HCT116 (cell line): ENCODE data around the gene DUSP14. TPM values are rescaled to one million over a fixed set of nuclear protein-coding genes. Genes with fewer than 3 reads are reported as not detected.

ENCODE experiments used
- ATAC-seq: fragments of 200-7000 bp; cut with Tn5 transposase; 2 replicates; pipeline ENCODE4 v1.9.1; 2020; ENCODE audit warnings: mild to moderate bottlenecking, moderate library complexity
- BruUV-seq: library from RNA; stranded (reverse); fragments of 400-500 nt; replicated peaks from 2 replicates; lab custom pipeline; 2021; lab: Mats Ljungman, UMichigan
- CTCF ChIA-PET: fragments of 300-600 bp; sonication (Branson Sonifier 250); formaldehyde crosslinking; loops from one replicate; lab custom pipeline; 2021; ENCODE audit warnings: antibody characterized with exemption; lab: Charles Lee
- POLR2A ChIA-PET: fragments of 300-600, 350-600 bp; sonication (Branson Sonifier 250); formaldehyde crosslinking; loops from one replicate; lab custom pipeline; 2021; ENCODE audit warnings: antibody characterized with exemption; lab: Charles Lee
- RAD21 ChIA-PET, 2 experiments: fragments of 300-600 bp; sonication (Branson Sonifier 250); formaldehyde crosslinking; loops; one replicate each; lab custom pipeline; 2023; ENCODE audit warnings: low total read pairs in 2 of 2; ENCODE audit not compliant: uncharacterized antibody in 2 of 2, unreplicated experiment in 2 of 2, low non-redundant PET in 1 of 2; lab: Charles Lee
- DNase-seq: peaks from one replicate; pipeline ENCODE4 v3.0.0-alpha.2; 2010; ENCODE audit warnings: low read depth, low spot score
- H2AFZ ChIP-seq: fragments of 200-600 bp; shearing (Covaris generic), sonication (generic); 2 replicates; pipeline ENCODE4 v1.6.1; 2017; ENCODE audit warnings: low read depth, mixed run types, mixed read lengths, antibody characterized with exemption, low read length; ENCODE audit not compliant: poor library complexity, severe bottlenecking
- H3K27ac ChIP-seq: 2 replicates; pipeline ENCODE4 v1.5.1; 2012; ENCODE audit warnings: low read depth, low read length
- H3K27me3 ChIP-seq: fragments of 200-600 bp; sonication (generic); 2 replicates; pipeline ENCODE4 v1.6.1; 2016; ENCODE audit warnings: mixed run types, low read length, mixed read lengths; ENCODE audit not compliant: insufficient read depth
- H3K36me3 ChIP-seq, 2 experiments: fragments of 200-500 bp in 1 of 2; fragments of 200-600 bp in 1 of 2; sonication (Bioruptor generic) in 1 of 2; sonication (generic) in 1 of 2; 2 replicates each; pipeline versions ENCODE4 v1.5.1 to v1.6.1; 2014 to 2016; ENCODE audit warnings: low read length in 2 of 2, inconsistent platforms in 1 of 2, mixed read lengths in 1 of 2, mixed run types in 1 of 2; ENCODE audit not compliant: insufficient read depth in 2 of 2, control insufficient read depth in 1 of 2
- H3K4me1 ChIP-seq, 2 experiments: fragments of 200-600 bp in 1 of 2; sonication (generic) in 1 of 2; 2 replicates each; pipeline versions ENCODE4 v1.5.1 to v1.6.1; 2012 to 2017; ENCODE audit warnings: low read length in 2 of 2, inconsistent platforms in 1 of 2, mild to moderate bottlenecking in 1 of 2, mixed read lengths in 1 of 2, mixed run types in 1 of 2, moderate library complexity in 1 of 2; ENCODE audit not compliant: insufficient read depth in 2 of 2, control insufficient read depth in 1 of 2
- H3K4me2 ChIP-seq: fragments of 200-600 bp; sonication (generic); 2 replicates; pipeline ENCODE4 v1.6.1; 2017; ENCODE audit warnings: mixed run types, low read length, mixed read lengths
- H3K4me3 ChIP-seq, 2 experiments: fragments of 200-600 bp in 1 of 2; sonication (generic) in 1 of 2; replicated peaks in 1 of 2; 2 replicates each; pipeline ENCODE4 v1.5.1; 2011 to 2016; ENCODE audit warnings: low read length in 2 of 2, control low read depth in 1 of 2, low read depth in 1 of 2, mild to moderate bottlenecking in 1 of 2, mixed read lengths in 1 of 2, mixed run types in 1 of 2
- H3K79me2 ChIP-seq: fragments of 200-600 bp; sonication (generic); 2 replicates; pipeline ENCODE4 v1.6.1; 2017; ENCODE audit warnings: mild to moderate bottlenecking, mixed run types, low read length, moderate library complexity, mixed read lengths; ENCODE audit not compliant: insufficient read depth
- H3K9ac ChIP-seq: fragments of 200-600 bp; sonication (generic); 2 replicates; pipeline ENCODE4 v1.6.1; 2016; ENCODE audit warnings: low read length, mixed read lengths
- H3K9me2 ChIP-seq: fragments of 200-600 bp; sonication (generic), shearing (Covaris generic); 2 replicates; pipeline ENCODE4 v1.6.1; 2017; ENCODE audit warnings: mixed run types, mild to moderate bottlenecking, moderate library complexity; ENCODE audit not compliant: insufficient read depth
- H3K9me3 ChIP-seq, 2 experiments: fragments of 200-500 bp in 1 of 2; fragments of 200-600 bp in 1 of 2; sonication (Bioruptor generic) in 1 of 2; sonication (generic) in 1 of 2; 2 replicates each; pipeline ENCODE4 v1.6.1; 2014 to 2017; ENCODE audit warnings: low read length in 2 of 2, mixed read lengths in 2 of 2, inconsistent platforms in 1 of 2, low read depth in 1 of 2, mild to moderate bottlenecking in 1 of 2, mixed run types in 1 of 2, moderate library complexity in 1 of 2; ENCODE audit not compliant: control insufficient read depth in 1 of 2, insufficient read depth in 1 of 2
- H4K20me1 ChIP-seq: fragments of 200-600 bp; sonication (generic), shearing (Covaris generic); 2 replicates; pipeline ENCODE4 v1.6.1; 2017; ENCODE audit warnings: mixed run types, mild to moderate bottlenecking, moderate library complexity; ENCODE audit not compliant: insufficient read depth
- CEBPB ChIP-seq: IDR thresholded peaks from 2 replicates; pipeline ENCODE4 v1.6.1; 2012; ENCODE audit warnings: low read depth
- EGR1 ChIP-seq: IDR thresholded peaks from 2 replicates; pipeline ENCODE4 v1.6.1; 2012; ENCODE audit warnings: low read depth
- ELF1 ChIP-seq: IDR thresholded peaks from 2 replicates; pipeline ENCODE4 v1.6.1; 2012; ENCODE audit warnings: low read depth, borderline replicate concordance
- EZH2 ChIP-seq: fragments of 200-600 bp; sonication (generic); IDR thresholded peaks from 2 replicates; pipeline ENCODE4 v1.6.1; 2017; ENCODE audit warnings: antibody characterized with exemption, mixed run types
- FOSL1 ChIP-seq: IDR thresholded peaks from 2 replicates; pipeline ENCODE4 v1.6.1; 2012; ENCODE audit warnings: low read depth
- POLR2A ChIP-seq: IDR thresholded peaks from 2 replicates; pipeline ENCODE4 v1.7.0; 2011; ENCODE audit warnings: borderline replicate concordance; ENCODE audit not compliant: insufficient read depth, insufficient read length; ENCODE audit errors: extremely low read depth
- POLR2AphosphoS5 ChIP-seq: IDR thresholded peaks from 2 replicates; pipeline ENCODE4 v1.6.1; 2011; ENCODE audit warnings: mild to moderate bottlenecking, low read depth, low read length, moderate library complexity
- SIN3A ChIP-seq: IDR thresholded peaks from 2 replicates; pipeline ENCODE4 v1.6.1; 2012; ENCODE audit warnings: low read depth
- SRF ChIP-seq: IDR thresholded peaks from 2 replicates; pipeline ENCODE4 v1.6.1; 2012; ENCODE audit warnings: low read depth
- TCF7L2 ChIP-seq: IDR thresholded peaks from 2 replicates; pipeline ENCODE4 v1.7.0; 2011; ENCODE audit warnings: borderline replicate concordance, inconsistent platforms; ENCODE audit not compliant: insufficient read depth, insufficient read length; ENCODE audit errors: extremely low read depth
- YY1 ChIP-seq: IDR thresholded peaks from 2 replicates; pipeline ENCODE4 v1.6.1; 2011; ENCODE audit warnings: low read length, low read depth, moderate library complexity, mild to moderate bottlenecking; ENCODE audit not compliant: insufficient replicate concordance; ENCODE audit errors: extremely low read depth
- ZFX ChIP-seq: fragments of 450-650 bp; IDR thresholded peaks from 2 replicates; pipeline ENCODE4 v1.6.1; 2017
- intact Hi-C: fragments of 100-400 bp; cut with micrococcal nuclease; formaldehyde crosslinking; loops from 2 replicates; pipeline ENCODE4 v1.10.0; 2022
- total RNA-seq: library from RNA; stranded (reverse); gene quantifications from one replicate; pipeline ENCODE4 v1.2.1, GENCODE V29; 2021; ENCODE audit not compliant: unreplicated experiment
- TF ChIP-seq, protein P1 (sequence below): IDR thresholded peaks from 2 replicates; pipeline ENCODE4 v1.6.1; 2012
- TF ChIP-seq, protein P2 (sequence below): IDR thresholded peaks from 2 replicates; pipeline ENCODE4 v1.6.1; 2012
- TF ChIP-seq, protein P3 (sequence below): IDR thresholded peaks from 2 replicates; pipeline ENCODE4 v1.6.1; 2012; ENCODE audit warnings: low read depth

Gene DUSP14
- total RNA-seq, 1 experiment from 2014 or later: 27.6 TPM

DNA sequence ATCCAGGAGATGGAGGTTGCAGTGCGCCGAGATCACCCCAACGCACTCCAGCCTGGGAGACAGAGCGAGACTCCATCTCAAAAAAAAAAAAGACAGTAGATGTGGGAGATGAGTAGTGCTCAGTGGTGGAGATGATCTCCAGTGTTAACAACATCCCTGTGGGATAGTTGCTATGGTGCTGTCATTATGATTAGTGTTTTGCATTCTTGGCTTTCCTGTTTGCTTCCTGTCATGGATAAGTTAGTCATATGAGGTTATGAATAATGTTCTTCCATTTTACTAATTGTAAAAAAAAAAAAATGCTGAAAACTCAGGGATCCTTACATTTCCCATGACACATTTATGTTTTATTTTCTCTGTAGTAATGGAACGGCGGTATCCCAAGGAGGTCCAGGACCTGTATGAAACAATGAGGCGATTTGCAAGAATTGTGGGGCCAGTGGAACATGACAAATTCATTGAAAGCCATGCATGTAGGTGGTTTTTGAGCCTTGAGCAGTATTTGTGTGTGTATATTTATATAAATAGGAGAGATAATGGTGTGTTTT lies 24.5 kb upstream of the DUSP14 start:
- ATAC-seq (no peak), DNase-seq (no peak)
- intact Hi-C loops: no loop called here
- no peaks in the 10 kb centered on the region for H3K9me2 ChIP-seq
- CTCF ChIA-PET: no interaction called here
- H4K20me1 ChIP-seq: no peaks in the 10 kb centered on the region
- H3K4me1 ChIP-seq: peaks cover 2 to 8% of the 10 kb centered on the region in 2 experiments; a peak in 2 of 4 replicates
- no peaks in the 10 kb centered on the region for H3K27me3 ChIP-seq
- no peak overlapping the region for H3K27ac ChIP-seq
- H3K4me3 ChIP-seq: no peak overlapping the region
- no peak overlapping the region for H2AFZ ChIP-seq
- POLR2A ChIA-PET: no interaction called here
- TF ChIP-seq, protein P1, sequence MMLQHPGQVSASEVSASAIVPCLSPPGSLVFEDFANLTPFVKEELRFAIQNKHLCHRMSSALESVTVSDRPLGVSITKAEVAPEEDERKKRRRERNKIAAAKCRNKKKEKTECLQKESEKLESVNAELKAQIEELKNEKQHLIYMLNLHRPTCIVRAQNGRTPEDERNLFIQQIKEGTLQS: no peak
- no peak for TF ChIP-seq POLR2A
- no peak for TF ChIP-seq EZH2
- TF ChIP-seq EGR1: no peak
- TF ChIP-seq TCF7L2: no peak
- no peak for TF ChIP-seq YY1
- TF ChIP-seq ELF1: no peak
- no peak for TF ChIP-seq POLR2AphosphoS5
- TF ChIP-seq, protein P2, sequence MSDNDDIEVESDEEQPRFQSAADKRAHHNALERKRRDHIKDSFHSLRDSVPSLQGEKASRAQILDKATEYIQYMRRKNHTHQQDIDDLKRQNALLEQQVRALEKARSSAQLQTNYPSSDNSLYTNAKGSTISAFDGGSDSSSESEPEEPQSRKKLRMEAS: no peak
- TF ChIP-seq SIN3A: no peak
- no peak for TF ChIP-seq SRF
- no peak for TF ChIP-seq ZFX
- TF ChIP-seq, protein P3, sequence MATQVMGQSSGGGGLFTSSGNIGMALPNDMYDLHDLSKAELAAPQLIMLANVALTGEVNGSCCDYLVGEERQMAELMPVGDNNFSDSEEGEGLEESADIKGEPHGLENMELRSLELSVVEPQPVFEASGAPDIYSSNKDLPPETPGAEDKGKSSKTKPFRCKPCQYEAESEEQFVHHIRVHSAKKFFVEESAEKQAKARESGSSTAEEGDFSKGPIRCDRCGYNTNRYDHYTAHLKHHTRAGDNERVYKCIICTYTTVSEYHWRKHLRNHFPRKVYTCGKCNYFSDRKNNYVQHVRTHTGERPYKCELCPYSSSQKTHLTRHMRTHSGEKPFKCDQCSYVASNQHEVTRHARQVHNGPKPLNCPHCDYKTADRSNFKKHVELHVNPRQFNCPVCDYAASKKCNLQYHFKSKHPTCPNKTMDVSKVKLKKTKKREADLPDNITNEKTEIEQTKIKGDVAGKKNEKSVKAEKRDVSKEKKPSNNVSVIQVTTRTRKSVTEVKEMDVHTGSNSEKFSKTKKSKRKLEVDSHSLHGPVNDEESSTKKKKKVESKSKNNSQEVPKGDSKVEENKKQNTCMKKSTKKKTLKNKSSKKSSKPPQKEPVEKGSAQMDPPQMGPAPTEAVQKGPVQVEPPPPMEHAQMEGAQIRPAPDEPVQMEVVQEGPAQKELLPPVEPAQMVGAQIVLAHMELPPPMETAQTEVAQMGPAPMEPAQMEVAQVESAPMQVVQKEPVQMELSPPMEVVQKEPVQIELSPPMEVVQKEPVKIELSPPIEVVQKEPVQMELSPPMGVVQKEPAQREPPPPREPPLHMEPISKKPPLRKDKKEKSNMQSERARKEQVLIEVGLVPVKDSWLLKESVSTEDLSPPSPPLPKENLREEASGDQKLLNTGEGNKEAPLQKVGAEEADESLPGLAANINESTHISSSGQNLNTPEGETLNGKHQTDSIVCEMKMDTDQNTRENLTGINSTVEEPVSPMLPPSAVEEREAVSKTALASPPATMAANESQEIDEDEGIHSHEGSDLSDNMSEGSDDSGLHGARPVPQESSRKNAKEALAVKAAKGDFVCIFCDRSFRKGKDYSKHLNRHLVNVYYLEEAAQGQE: no peak
- no peak for TF ChIP-seq FOSL1
- no peak for TF ChIP-seq CEBPB
- H3K9me3 ChIP-seq: no peaks in the 10 kb centered on the region
- no peak overlapping the region for H3K4me2 ChIP-seq
- no peaks in the 10 kb centered on the region for H3K79me2 ChIP-seq
- BruUV-seq: no TSS peak
- H3K36me3 ChIP-seq: peaks cover 11% of the 10 kb centered on the region in 2 experiments
- H3K9ac ChIP-seq: no peak overlapping the region
- RAD21 ChIA-PET: interaction anchor here in 1 of 2 experiments (0.7 kb wide), 1 partner anchor 323 kb away, joined by 3 read pairs; no protein-coding TSS in a partner anchor
